DMS 273 treated with DMSO at 0.1 percent for 48 hours (cell line): ENCODE results near the gene GOLPH3.
"Not testable (repeated sequence)": the region's sequence is repeated elsewhere in the genome, so short reads cannot be mapped to it uniquely, and the experiment has no call there.

Source experiments
- DNase-seq: peaks from one replicate; lab custom pipeline; 2025; lab: John Stamatoyannopoulos, UW

The GOLPH3 gene

DNA sequence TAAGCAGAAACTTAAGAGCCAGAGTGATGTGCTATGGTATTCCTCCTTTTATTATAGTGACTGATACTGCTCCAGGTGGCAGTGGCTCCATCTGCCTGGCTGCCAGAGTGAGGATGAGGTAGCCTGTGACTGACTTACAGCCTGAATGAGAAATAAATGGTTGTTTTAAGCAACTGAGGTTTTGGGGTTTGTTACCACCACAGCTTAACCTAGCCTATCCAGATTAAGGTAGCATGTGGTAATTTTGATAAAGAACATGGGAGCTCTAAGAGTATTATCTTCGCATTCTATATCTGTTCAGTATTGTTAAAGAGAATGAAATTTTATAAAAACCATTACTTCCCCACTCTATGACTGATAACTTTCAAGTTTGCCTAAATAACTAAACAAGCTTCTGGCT, 39.0 kb downstream of the GOLPH3 start:
- DNase-seq = no peak

DNA sequence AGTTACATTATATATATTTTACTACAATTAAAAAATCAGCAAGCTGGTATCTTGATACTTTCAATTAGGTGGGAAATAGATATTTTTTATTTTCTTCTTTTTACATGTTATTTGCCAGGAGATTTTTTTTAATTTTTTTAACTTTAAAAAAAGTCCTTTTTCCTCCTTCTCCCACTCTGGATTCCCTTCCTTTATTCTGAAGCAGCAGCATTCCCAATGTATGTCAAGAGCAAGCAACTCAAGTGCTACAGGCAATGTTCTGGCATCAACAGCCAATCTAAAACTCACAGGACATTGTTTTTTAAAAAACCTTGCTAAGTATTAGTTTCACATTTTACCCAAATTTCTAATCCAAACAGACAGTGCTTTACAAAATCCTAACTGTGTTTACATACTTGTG, 41.4 kb downstream of the GOLPH3 start:
- no peak for DNase-seq

DNA sequence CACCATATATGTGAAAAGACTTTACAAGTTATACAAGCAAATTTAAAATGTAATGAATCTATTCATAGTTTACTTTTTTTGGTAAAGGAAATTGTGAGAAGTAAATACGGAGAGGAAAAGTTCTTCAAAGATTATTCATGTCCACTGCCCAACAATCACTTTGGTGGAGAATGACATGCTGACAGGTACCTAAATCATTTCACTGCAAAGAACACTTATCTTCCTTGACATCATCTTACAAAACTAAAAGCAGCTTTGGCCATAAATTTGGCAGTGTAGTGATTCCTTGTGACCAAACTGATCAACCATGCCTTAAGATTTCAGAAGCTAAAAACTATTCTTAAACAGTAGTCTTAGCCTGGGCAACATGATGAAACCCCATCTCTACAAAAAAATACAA, 42.5 kb downstream of the GOLPH3 start:
- no peak for DNase-seq

DNA sequence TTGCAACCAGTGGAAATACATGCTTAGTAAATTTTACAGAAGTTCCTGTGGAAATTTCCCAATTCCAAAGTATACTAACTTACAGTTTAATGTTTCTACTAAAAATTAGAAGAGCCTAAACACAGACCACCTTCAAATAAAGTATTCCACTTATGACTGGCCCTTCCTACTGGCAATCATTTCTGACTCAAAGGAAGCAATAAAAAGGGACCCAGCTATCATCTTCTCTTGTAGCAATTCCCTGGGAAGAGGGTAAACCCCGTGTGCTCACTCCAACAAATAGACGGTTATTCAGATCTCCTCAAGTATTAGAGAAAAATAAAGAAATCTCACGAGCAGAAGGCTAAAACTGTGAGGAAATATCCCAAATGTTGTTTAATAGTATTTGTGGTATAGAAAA, 43.3 kb downstream of the GOLPH3 start:
- no peak for DNase-seq

GRCh38 chr5:32129074-32129598, 45.0 kb downstream of the GOLPH3 start:
- DNase-seq = no peak

- no peak for DNase-seq
Measured at GRCh38 chr5:32127711-32128110, 46.4 kb downstream of the GOLPH3 start.

DNA sequence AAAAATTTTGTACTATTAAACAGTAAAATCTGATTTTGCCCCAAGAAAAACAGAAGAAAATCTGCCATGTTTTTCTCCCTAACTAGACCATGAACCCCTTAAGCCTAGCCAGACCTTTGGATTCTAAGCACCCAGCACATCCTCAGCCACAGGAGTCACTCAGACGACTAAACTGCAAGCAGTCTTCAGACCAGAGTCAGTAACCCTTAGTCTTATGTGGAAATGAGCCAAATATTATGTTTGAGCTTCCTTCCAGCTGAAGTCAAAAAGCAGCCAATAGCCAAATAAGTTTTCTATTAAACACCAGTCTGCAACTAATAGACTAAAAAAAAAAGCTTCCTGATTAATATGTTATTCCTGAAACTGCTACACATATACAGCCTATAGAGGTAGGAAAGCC, 47.4 kb downstream of the GOLPH3 start:
- no peak for DNase-seq

DNA sequence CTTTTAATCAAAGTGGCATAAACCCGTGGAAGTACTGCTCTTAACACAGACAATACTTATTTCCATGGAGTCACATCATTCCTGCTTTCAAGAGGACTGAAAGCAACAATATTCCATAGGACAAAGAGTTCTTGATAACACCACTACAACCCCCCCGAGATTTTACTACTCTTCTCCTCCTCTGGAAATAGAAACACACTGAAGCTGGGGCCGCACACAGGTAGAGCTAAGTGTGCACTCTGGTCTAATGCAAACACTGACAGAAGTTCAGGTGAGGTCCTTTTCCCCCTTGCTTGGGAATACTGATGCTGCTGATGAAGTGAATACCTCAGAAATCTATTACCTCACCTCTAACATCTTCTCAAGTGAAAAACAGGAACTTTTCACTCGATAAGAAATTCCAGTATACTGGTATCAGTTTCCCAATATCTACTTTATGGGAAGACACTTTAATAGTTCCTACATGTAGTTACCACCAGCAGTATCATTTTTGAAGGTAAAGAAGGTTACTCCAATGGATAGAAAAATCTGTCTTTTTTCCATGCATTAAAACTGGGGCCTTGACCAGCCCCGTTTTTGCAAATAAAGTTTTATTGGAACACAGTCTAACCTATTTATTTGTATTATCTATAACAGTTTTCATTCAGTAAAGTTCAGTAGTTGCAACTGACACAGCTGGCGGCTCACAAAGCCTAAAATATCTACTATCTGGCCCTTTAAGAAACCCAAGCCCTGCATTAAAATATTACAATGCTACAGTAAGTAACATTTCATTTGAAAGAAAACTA, 50.0 kb downstream of the GOLPH3 start:
- DNase-seq = no peak

- DNase-seq = no peak
Measured at GRCh38 chr5:32123058-32123805, 50.9 kb downstream of the GOLPH3 start.

GRCh38 chr5:32118922-32119321, 55.2 kb downstream of the GOLPH3 start:
- DNase-seq = not testable (repeated sequence)

- DNase-seq = no peak
Measured at GRCh38 chr5:32116574-32117313, 57.4 kb downstream of the GOLPH3 start.

- DNase-seq = no peak
Measured at GRCh38 chr5:32115985-32116384, 58.1 kb downstream of the GOLPH3 start.

GRCh38 chr5:32110111-32110696, 63.9 kb downstream of the GOLPH3 start:
- no peak for DNase-seq

DNA sequence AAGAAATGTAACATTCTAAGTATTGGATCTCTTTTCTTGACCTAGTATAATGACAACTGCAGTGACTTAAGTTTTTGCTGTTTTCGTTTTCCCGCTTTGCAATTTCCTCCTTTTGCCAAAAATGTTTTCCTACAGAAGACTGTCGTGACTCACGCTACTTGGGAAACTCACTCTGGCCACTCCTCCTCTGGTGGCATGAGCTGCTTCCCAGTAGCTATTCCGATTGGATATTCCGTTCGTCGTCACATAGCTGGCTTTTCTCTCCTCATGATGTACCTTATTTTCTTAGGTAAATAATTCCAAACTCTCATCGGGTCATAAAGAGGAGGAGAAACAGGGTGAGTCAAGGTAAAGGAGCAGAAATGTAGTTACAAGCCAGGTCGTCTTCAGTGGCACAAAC, 64.9 kb downstream of the GOLPH3 start:
- no peak for DNase-seq

- no peak for DNase-seq
Measured at GRCh38 chr5:32108167-32108566, 66.0 kb downstream of the GOLPH3 start.

DNA sequence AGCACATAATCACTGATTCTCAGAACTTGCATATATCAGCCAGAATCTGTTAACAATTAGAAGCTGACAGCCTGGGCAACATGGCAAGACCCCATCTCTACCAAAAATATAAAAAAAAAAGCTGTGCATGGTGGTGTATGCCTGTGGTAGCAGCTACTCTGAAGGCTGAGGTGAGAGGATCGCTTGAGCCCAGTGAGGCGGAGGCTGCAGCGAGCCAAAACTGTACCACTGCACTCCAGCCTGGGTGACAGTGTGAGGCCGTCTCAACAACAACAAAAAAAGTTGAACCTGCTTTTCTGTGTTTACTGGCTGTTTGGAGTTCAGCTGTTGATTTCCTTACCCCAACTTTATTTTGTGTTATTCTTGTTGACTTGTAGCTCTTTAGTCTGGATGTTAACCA, 66.8 kb downstream of the GOLPH3 start:
- no peak for DNase-seq

- no peak for DNase-seq
Measured at GRCh38 chr5:32103521-32103920, 70.6 kb downstream of the GOLPH3 start.

DNA sequence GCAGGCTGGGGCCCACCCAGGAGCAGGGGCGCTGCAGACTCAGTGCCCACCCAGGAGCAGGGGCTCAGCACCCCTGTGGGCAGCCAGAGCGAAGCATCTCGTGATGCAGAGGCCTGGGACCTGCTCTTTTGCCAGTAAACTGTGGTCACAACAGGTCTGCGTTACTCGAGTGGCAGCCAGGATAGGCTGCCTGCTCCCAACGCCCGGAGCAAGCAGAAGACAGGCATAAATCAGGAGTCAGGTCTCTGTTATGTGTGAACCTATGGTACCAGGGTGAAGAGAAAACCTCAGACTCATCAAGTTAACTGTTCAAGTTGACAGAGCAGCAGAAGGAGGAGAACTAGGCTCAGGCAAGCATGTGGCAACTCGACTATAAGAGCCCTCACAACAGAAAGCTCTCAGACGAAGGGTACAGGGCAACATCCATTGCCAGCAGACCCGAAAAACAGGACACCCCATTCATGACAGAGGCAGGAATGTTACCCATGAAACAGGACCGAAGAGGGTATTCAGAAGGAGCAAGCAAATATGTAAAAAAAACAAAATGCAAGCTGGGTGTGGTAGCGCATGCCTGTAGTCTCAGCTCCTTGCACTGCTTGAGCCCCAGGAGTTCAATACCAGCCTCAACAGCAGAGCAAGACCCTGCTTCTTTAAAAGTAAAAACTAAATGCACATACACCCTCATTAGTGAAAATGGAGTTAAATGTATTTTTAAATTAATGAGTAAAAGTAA, 71.7 kb downstream of the GOLPH3 start:
- no peak for DNase-seq

DNA sequence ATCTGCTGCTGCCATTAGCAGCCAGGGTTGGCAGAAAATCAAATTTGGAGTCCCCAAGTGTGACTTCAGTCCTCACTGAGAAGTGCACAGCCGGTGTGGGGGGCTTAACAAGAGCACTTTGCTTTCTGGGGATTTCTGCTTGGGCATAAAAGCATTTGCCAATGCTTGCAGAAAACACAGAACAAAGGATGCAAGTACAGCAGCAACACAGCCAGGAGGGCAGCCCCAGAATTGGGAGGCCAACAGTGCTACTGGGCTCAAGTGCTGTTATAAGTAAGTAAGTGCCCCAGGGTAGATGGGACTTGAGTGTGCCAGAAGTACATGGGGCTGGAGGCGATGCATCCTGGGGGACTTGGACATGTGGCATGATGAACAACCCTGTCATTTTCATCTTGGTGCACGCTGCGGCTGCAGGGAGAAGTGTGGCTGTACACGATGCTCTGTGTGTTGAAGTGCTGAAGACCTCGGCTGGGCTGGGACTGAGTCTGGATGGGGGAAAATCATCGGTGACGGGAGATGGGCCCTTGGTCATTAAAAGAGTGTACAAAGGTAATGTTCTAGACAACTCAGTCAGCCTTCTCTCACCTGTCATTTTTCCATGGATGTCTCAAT, 73.3 kb downstream of the GOLPH3 start:
- no peak for DNase-seq

GRCh38 chr5:32100230-32100629, 73.9 kb downstream of the GOLPH3 start:
- DNase-seq = no peak

GRCh38 chr5:32099486-32100035, 74.6 kb downstream of the GOLPH3 start:
- DNase-seq = no peak
